DND-41 (cell line): ENCODE results near the gene LMX1B.

Experiments used
- ATAC-seq: fragments of 200-7000 bp; cut with Tn5 transposase; 3 replicates; pipeline ENCODE4 v1.9.1; 2021; ENCODE audit warnings: low read depth; ENCODE audit not compliant: insufficient read depth
- DNase-seq: peaks from one replicate; pipeline ENCODE4 v3.0.0-alpha.2; 2020
- H2AFZ ChIP-seq: 2 replicates; pipeline ENCODE4 v1.6.0; 2012; ENCODE audit warnings: low read depth, low read length
- H3K27ac ChIP-seq: 2 replicates; pipeline ENCODE4 v1.5.1; 2012; ENCODE audit warnings: low read length, inconsistent platforms
- H3K27me3 ChIP-seq: fragments of 200-600 bp; sonication (generic); 2 replicates; pipeline ENCODE4 v1.6.0; 2012; ENCODE audit warnings: low read length, mild to moderate bottlenecking, inconsistent platforms; ENCODE audit not compliant: insufficient read depth, poor library complexity
- H3K36me3 ChIP-seq: 2 replicates; pipeline ENCODE4 v1.5.1; 2012; ENCODE audit warnings: low read length, inconsistent platforms; ENCODE audit not compliant: insufficient read depth
- H3K4me1 ChIP-seq: 2 replicates; pipeline ENCODE4 v1.5.1; 2012; ENCODE audit warnings: mild to moderate bottlenecking, low read length; ENCODE audit not compliant: insufficient read depth
- H3K4me2 ChIP-seq: 2 replicates; pipeline ENCODE4 v1.6.0; 2012; ENCODE audit warnings: mild to moderate bottlenecking, moderate library complexity, low read length, inconsistent platforms; ENCODE audit not compliant: insufficient read depth
- H3K4me3 ChIP-seq, 2 experiments: fragments of 200-600 bp in 1 of 2; shearing (Covaris generic) in 1 of 2; 2 replicates each; pipeline ENCODE4 v1.5.1; 2012 to 2016; ENCODE audit warnings: inconsistent platforms in 2 of 2, low read length in 2 of 2, mild to moderate bottlenecking in 2 of 2, low read depth in 1 of 2, moderate library complexity in 1 of 2
- H3K79me2 ChIP-seq: 2 replicates; pipeline ENCODE4 v1.6.0; 2012; ENCODE audit warnings: low read length, inconsistent platforms; ENCODE audit not compliant: insufficient read depth
- H3K9ac ChIP-seq: 2 replicates; pipeline ENCODE4 v1.6.0; 2012; ENCODE audit warnings: low read depth, mild to moderate bottlenecking, inconsistent platforms, low read length, moderate library complexity
- H3K9me3 ChIP-seq: 2 replicates; pipeline ENCODE4 v1.5.1; 2012; ENCODE audit warnings: low read length, moderate library complexity, mild to moderate bottlenecking, inconsistent platforms; ENCODE audit not compliant: insufficient read depth, severe bottlenecking
- H4K20me1 ChIP-seq: 2 replicates; pipeline ENCODE4 v1.6.0; 2012; ENCODE audit warnings: low read length; ENCODE audit not compliant: insufficient read depth
- EZH2 ChIP-seq: IDR thresholded peaks from 3 replicates; pipeline ENCODE4 v1.6.1; 2012; ENCODE audit warnings: borderline replicate concordance, low read depth, mild to moderate bottlenecking, moderate library complexity, low read length, inconsistent platforms; ENCODE audit not compliant: severe bottlenecking
- TF ChIP-seq, protein P1 (sequence below): IDR thresholded peaks from 2 replicates; pipeline ENCODE4 v1.5.1; 2012; ENCODE audit warnings: borderline replicate concordance, low read length, moderate library complexity, mild to moderate bottlenecking; ENCODE audit not compliant: poor library complexity, severe bottlenecking; ENCODE audit errors: extremely low read depth

Gene LMX1B

DNA sequence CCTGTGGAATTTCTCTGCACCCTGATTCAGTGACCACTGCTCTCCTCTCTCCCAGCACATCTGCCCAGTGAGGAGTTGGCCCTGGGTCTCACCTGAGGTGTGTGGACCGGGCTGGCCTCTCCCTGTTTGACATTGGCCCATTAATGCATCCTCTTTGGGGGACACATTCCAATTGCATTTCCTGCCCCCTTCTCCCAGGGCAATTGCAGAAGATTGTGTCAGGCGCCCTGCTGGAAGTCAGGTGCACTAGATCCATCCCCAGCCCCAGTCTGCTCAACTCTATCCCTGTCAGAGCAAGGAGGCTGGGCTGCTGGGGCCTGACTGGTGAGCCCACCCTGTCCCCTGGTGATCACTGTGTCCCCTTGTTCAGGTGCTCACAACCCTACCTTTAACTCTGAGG, 84.5 kb downstream of the LMX1B start:
- H2AFZ ChIP-seq = no peak overlapping the region
- no peak for TF ChIP-seq EZH2
- TF ChIP-seq, protein P1, sequence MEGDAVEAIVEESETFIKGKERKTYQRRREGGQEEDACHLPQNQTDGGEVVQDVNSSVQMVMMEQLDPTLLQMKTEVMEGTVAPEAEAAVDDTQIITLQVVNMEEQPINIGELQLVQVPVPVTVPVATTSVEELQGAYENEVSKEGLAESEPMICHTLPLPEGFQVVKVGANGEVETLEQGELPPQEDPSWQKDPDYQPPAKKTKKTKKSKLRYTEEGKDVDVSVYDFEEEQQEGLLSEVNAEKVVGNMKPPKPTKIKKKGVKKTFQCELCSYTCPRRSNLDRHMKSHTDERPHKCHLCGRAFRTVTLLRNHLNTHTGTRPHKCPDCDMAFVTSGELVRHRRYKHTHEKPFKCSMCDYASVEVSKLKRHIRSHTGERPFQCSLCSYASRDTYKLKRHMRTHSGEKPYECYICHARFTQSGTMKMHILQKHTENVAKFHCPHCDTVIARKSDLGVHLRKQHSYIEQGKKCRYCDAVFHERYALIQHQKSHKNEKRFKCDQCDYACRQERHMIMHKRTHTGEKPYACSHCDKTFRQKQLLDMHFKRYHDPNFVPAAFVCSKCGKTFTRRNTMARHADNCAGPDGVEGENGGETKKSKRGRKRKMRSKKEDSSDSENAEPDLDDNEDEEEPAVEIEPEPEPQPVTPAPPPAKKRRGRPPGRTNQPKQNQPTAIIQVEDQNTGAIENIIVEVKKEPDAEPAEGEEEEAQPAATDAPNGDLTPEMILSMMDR = no peak
- H3K36me3 ChIP-seq = no peaks in the 10 kb centered on the region
- no peak for DNase-seq
- no peaks in the 10 kb centered on the region for H3K9me3 ChIP-seq
- H3K27me3 ChIP-seq = no peaks in the 10 kb centered on the region
- no peak overlapping the region for H3K4me2 ChIP-seq
- H3K27ac ChIP-seq = no peak overlapping the region
- H3K4me3 ChIP-seq = no peak overlapping the region
- ATAC-seq = no peak
- H3K4me1 ChIP-seq = no peaks in the 10 kb centered on the region
- no peaks in the 10 kb centered on the region; the same call in 1 of the 2 replicates for H4K20me1 ChIP-seq
- H3K9ac ChIP-seq = no peak overlapping the region
- no peaks in the 10 kb centered on the region for H3K79me2 ChIP-seq

DNA sequence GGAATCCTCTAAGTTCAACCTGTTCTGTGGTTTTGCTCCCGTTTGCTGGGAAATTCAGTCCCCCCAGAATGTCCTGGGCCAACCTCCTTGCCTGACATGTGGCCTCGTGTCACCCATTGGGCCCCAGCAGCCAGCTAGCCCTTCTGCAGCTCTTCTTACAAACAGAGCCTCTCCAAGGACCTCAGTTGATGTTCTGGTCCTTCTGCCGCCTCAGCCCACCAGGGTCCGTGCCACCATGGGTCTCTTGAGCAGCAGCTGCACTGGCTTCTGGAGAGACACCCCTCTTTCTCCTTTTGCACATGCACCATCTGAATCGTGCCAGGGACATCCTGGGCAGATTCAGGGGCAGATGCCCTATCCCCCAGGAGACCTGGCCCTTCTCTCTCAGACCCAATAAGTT, 85.0 kb downstream of the LMX1B start:
- Histone ChIP-seq H3K27me3 (no peaks in the 10 kb centered on the region), H3K36me3 (no peaks in the 10 kb centered on the region), H4K20me1 (no peaks in the 10 kb centered on the region; the same call in 1 of the 2 replicates), H3K27ac (no peak overlapping the region), H2AFZ (no peak overlapping the region), H3K4me3 (no peak overlapping the region), H3K4me1 (no peaks in the 10 kb centered on the region), H3K79me2 (no peaks in the 10 kb centered on the region), H3K4me2 (no peak overlapping the region), H3K9ac (no peak overlapping the region), H3K9me3 (no peaks in the 10 kb centered on the region)
- TF ChIP-seq EZH2 = no peak
- TF ChIP-seq, protein P1 = no peak
- no peak for ATAC-seq
- DNase-seq = no peak

DNA sequence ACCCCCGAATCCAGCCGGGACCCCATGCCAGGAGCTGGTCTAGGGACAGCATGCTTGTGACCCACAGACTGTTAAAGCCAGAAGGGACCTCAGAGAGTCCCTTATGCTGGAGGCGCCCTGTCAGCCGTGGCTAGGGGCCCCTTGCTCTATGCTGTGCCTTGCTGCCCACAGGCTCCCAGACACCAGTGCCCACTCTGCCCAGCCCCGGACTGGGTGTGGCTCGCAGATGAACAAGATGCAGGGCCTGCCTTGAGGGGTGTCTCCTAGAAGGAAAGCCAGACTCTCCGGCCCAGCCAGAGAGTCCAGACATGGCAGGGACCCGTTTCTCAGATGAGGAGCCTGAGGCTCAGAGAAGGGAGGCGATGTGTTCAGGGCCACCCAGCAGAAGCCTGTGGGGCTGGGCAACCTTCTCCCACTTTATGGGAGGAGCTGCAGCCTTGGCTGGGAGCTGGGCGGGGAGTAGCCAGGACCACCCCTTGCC, 85.7 kb downstream of the LMX1B start:
- TF ChIP-seq EZH2 = no peak
- TF ChIP-seq, protein P1 = no peak
- H3K9me3 ChIP-seq = no peaks in the 10 kb centered on the region
- H3K27ac ChIP-seq = no peak overlapping the region
- H2AFZ ChIP-seq = no peak overlapping the region
- H3K79me2 ChIP-seq = no peaks in the 10 kb centered on the region
- no peaks in the 10 kb centered on the region; the same call in 1 of the 2 replicates for H4K20me1 ChIP-seq
- DNase-seq (no peak), ATAC-seq (no peak)
- no peaks in the 10 kb centered on the region for H3K4me1 ChIP-seq
- no peak overlapping the region for H3K4me2 ChIP-seq
- H3K27me3 ChIP-seq = no peaks in the 10 kb centered on the region
- no peaks in the 10 kb centered on the region for H3K36me3 ChIP-seq
- no peak overlapping the region for H3K9ac ChIP-seq
- no peak overlapping the region for H3K4me3 ChIP-seq

DNA sequence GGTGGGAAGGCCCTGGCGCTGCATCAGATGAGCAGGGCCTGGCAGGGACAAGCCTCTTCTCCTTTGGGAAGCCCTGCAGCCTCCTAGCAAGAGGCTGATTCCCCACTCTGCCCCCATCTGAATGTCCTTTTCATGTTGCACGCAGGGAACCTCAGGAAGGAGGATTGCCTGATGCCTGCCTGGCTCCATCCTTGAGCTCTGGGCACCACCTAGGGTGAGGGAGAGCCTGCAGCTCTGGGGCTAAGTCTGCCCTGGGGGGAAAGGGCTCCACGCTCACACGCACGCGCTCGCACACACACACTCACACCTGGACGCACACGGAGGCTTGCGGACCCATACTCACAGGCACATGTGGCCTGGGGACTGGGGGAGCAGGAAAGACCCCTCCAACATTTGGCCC, 86.6 kb downstream of the LMX1B start:
- no peak for ATAC-seq
- H3K4me2 ChIP-seq = no peak overlapping the region
- peaks cover 3% of the 10 kb centered on the region for H3K4me1 ChIP-seq
- TF ChIP-seq EZH2 = no peak
- TF ChIP-seq, protein P1 = no peak
- H3K36me3 ChIP-seq = no peaks in the 10 kb centered on the region
- no peak overlapping the region for H2AFZ ChIP-seq
- no peaks in the 10 kb centered on the region for H3K27me3 ChIP-seq
- DNase-seq = no peak
- no peaks in the 10 kb centered on the region for H3K79me2 ChIP-seq
- H4K20me1 ChIP-seq = no peaks in the 10 kb centered on the region; the same call in 1 of the 2 replicates
- no peaks in the 10 kb centered on the region for H3K9me3 ChIP-seq
- no peak overlapping the region for H3K27ac ChIP-seq
- H3K4me3 ChIP-seq = no peak overlapping the region
- H3K9ac ChIP-seq = no peak overlapping the region
